Tibial nerve (tissue), 3 donors: ENCODE measurements around the gene GPR31.

Source experiments
- CTCF ChIP-seq, 5 experiments: fragments of 200-600 bp in 3 of 5; fragments of 450-650 bp in 2 of 5; sonication (generic) in 3 of 5; IDR thresholded peaks; one replicate each; pipeline ENCODE4 v1.5.1; 2016 to 2019; ENCODE audit warnings: antibody characterized with exemption in 5 of 5, mild to moderate bottlenecking in 3 of 5, moderate library complexity in 2 of 5
- POLR2A ChIP-seq, 2 donors: fragments of 450-650 bp; IDR thresholded peaks; one replicate each; pipeline ENCODE4 v1.6.1; 2017; ENCODE audit warnings: antibody characterized with exemption in 2 of 2, mild to moderate bottlenecking in 2 of 2, moderate library complexity in 2 of 2

GRCh38 chr6:167141667-167142432, 15.9 kb downstream of the GPR31 start:
- peak; percentile 48 to 62 (median 50) for TF ChIP-seq CTCF (IDR thresholded peaks at IDR 0.05)
- no peak for TF ChIP-seq POLR2A (IDR thresholded peaks at IDR 0.05)
